Inflammatory macrophage treated with lipopolysaccharide for 1 hour (primary cell): ENCODE results near the gene CMTM3.
"Not testable (repeated sequence)": the region's sequence is repeated elsewhere in the genome, so short reads cannot be mapped to it uniquely, and the experiment has no call there.

Experiments used
- DNase-seq, 2 donors: peaks; one replicate each; pipeline ENCODE4 v3.0.0-alpha.2; 2020 to 2022

Gene CMTM3

DNA sequence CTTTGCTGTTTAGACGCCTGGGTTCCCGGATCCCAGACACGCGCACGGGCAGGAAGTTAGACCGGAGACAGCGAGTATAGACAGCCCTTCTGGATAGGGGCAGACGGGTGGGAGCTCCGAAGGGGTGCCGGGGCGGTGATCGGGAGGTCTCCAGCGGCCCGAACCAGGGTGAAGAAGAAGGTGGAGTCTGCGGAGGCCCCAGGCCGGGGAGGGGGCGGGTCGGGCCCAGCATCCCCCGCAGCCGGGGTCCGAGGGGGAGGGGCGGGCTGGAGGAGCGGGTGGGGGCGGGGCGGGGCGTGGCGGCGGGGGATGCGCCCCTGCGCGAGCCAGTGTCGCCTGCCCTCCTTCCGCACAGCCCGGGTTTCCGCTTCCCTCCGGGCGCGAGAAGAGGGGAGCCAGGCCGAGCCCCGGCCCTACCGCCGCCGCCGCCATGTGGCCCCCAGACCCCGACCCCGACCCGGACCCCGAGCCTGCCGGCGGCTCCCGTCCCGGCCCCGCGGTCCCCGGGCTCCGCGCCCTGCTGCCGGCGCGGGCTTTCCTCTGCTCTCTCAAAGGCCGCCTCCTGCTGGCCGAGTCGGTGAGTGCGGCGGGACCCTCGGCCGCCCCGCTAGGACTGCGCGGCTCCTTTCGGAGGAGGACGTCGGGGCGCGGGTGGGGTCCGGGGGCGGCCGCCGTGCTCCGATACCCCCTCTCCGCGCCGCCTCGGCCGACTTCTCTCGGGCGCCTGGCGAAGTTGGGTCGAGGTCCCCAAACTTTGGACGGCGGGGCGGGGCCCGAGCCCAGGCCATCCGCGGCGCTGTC, at the start of gene CMTM3:
Gene CMTM3 (plus strand): TSS at position 329 of the 801 bp plus-strand sequence. CDS start 102 bp downstream, at position 431.
- DNase-seq = peak; percentile 31 to 68

GRCh38 chr16:66560107-66560506, 44.4 kb upstream of the CMTM3 start:
- DNase-seq = no peak

- no peak for DNase-seq
Observed at GRCh38 chr16:66561381-66562080, 43.0 kb upstream of the CMTM3 start.

DNA sequence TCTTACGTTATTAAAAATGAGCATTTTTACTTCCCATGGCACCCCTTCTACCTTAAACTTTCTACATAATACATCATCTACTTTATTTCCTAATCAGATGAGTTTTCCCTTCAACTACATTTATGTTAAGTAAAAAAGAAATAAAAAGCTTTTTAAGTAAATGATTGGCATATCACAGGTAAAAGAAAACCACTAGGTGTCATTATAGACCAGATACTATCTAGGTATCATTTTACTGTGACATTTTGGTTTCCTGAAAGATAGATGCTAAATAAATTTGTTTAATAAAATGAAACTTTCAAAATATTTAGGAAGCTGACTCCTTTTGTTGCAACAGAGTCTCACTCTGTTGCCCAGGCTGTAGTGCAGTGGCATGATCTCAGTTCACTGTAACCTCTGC, 42.1 kb upstream of the CMTM3 start:
- no peak for DNase-seq

- no peak for DNase-seq
Observed at GRCh38 chr16:66562986-66563385, 41.5 kb upstream of the CMTM3 start.

GRCh38 chr16:66563574-66564334, 40.8 kb upstream of the CMTM3 start:
- DNase-seq = no peak

DNA sequence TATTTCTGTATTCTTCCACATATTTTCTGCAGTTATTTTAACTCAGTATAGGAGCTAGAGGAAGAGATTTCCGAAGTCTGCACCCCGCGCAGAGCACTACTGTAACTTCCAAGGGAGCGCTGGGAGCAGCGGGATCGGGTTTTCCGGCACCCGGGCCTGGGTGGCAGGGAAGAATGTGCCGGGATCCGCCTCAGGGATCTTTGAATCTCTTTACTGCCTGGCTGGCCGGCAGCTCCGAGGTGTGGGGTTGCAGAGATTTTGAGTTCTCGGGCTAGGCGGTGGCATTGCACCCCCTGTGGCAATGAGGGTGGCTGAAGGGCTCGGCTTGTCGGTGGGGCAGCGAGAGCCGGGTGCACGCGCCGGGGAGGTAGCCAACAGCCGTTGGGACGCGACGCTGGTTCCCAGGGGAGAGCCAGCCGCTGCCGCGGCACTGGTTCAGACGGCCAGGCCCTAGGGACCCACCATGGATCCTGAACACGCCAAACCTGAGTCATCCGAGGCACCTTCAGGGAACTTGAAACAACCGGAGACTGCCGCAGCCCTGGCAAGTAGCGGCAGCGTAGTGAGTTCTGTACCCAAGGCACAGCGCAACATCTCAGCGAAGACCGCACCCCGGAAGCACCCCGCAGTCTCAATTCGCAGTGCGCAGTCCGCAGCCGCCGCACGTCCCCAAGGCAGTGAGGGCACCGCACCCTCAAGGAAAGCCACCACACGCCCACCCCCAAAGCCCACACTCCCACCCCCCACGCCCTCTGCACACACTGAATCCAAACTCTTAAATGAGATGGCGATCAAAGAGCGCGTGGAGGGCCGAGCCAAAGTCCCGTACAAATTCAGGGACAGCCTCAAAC, 38.2 kb upstream of the CMTM3 start, which contains the start of gene CMTM1:
Gene CMTM1 (plus strand): TSS at position 389 of the 851 bp plus-strand sequence. CDS start 75 bp downstream, at position 464.
- no peak for DNase-seq

- DNase-seq = not testable (repeated sequence)
Observed at GRCh38 chr16:66567270-66567669, 37.2 kb upstream of the CMTM3 start.

GRCh38 chr16:66568355-66568754, 36.1 kb upstream of the CMTM3 start:
- no peak for DNase-seq

DNA sequence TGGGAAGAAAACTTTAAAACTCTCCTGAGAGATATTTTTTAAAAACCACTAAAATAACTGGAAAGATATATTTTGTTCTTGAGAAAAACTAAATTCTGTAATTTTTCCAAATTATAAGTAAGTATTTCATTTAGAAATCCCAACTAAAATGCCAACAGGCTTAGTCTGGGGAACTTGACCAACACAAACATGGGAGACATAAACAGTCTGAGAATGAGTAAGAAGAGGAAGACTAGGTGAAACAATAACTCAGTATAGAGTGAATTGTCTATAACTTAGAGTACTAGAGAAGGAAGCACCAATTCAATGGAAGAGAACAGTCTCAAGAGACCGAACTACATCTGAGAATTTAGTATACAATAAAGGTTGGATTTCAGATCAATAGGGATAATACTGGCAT, 35.4 kb upstream of the CMTM3 start:
- DNase-seq = no peak

DNA sequence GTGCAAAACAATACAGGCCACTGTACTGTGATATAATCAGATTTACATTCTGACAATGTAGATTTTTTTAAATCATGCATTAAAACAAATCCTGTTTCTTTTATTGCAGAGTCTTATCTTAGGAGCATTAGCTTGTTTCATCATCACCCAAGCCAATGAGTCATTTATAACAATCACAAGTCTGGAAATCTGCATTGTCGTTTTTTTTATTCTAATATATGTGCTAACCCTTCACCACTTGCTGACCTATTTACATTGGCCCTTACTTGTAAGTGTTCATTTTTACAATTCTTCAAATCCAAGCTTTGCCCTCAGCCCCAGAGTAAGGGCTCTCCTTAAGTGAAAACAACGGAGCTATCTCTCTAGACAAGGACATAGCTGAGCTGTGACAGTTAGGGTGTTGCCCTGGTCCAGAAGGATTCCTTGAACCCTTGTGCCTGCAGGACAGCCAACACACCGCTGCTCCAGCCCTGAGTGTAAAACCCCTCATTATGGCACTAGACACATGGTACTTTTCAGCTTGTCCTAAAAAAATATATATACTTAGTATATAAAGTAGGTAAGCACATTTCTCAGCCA, 34.6 kb upstream of the CMTM3 start:
- peak; percentile 58 to 73 for DNase-seq

DNA sequence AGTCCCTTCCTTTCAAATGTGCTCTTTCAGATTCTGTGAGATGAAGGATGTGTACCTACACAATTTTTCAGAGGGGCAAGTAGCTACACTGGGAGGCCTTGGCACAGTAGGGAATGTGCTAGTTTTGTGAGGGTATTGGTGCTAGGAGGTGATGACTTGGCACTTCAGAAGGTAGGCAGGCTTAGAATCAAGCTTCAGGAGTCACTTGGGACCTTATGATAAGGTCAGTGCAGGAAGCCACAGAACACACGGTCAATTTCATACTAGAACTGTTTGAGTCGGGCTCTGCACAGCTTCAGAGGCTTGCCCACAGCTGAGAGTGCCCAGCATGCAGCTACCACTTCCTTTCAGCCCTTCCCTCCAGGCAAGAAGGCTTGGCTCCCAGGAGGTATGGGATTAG, 32.1 kb upstream of the CMTM3 start:
- no peak for DNase-seq

DNA sequence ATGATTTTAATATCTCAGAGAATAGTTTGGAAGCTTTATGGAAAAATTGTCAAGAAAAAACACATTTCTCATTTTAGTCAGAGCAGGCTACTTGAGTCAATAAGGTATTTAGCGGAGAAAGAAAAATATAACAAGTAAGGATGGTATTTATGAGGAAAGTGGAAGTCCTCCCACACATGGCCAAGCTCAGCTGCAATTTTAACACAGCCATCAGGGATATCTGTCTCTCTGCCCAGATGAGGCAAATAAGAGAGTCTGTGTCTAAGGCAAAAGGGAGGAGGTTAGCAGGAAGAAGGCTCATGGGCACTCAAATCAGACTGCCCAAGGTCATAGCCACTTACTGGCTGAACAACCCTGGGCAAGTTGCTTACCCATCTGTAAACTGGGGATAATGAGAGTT, 30.4 kb upstream of the CMTM3 start:
- peak in 1 of 2 donors; percentile 34 for DNase-seq

GRCh38 chr16:66574531-66574930, 30.0 kb upstream of the CMTM3 start:
- no peak for DNase-seq

DNA sequence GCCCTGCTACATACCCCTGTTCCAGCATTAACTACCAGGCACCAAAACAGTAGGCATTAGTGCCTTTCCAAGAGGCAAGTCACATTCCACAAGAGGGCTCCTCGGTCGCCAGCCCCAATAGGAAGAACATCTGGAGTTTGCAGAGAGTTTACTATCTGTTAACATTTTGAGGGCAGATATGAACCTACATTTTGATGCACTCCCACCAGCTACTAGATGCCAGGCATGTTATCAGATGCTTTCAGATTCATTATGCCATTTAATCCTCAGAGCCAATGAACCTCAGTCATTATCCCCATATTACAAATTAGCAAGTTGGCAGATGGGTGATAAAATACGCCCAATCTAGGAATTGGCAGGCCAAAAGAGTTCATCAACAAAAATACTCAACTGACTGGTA, 29.4 kb upstream of the CMTM3 start:
- no peak for DNase-seq

DNA sequence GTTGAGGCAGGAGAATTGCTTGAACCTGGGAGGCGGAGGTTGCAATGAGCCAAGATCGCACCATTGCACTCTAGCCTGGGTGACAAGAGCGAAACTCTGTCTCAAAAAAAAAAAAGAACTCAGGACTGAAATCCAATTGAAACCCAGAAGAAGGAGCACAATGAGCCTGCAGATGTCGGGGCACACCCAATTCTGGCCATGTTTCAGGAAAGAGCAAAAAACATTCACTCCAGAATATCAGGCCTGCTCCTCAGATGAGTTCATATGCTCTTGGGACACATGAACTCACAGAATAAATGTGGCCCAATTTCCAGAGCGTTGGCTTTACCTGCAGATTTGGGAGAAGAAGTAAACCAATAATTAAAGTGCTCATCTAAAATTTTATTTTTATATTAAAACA, 28.2 kb upstream of the CMTM3 start:
- no peak for DNase-seq

- DNase-seq = no peak
Observed at GRCh38 chr16:66578651-66579531, 25.6 kb upstream of the CMTM3 start, which contains the start of gene CMTM2. CMTM2 (plus strand) TSS chr16:66579463; CDS start chr16:66579608, 145 bp downstream.

- no peak for DNase-seq
Observed at GRCh38 chr16:66580605-66581209, 23.8 kb upstream of the CMTM3 start.

DNA sequence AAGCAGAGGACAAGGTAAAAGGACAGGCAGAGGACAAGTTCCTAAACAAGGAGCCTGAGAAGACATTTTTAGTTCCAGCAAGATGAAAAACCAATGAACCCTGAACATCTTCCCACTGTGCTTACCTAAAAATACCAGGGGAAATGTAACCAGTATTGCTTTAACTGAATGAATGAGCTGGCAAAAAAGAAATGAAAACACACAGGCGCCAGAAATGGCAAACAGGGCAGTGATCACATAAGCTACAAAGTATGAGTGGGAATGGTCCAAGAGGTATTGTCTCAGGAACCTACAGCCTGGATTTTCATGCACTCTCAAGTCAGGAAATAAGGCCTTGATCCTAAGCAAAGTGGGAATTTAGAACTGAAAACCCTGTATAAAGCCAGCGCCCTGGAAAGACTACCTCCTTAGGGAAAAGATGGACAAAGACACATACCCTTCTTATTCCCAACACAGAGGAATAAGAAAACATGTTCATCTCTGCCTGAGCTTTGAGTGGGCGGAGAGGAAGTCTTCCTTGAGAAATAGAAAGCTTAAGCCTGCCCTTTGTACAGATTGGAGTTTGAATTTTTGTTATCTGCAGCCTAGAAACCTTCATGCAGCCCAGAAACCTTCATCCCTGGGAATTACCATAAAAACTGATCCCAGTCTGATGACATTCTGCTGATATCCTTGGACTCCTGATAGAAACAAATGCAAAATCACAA, 23.1 kb upstream of the CMTM3 start:
- DNase-seq = peak; percentile 75
